ENCODE data around the gene FBXO31.

The FBXO31 gene

DNA sequence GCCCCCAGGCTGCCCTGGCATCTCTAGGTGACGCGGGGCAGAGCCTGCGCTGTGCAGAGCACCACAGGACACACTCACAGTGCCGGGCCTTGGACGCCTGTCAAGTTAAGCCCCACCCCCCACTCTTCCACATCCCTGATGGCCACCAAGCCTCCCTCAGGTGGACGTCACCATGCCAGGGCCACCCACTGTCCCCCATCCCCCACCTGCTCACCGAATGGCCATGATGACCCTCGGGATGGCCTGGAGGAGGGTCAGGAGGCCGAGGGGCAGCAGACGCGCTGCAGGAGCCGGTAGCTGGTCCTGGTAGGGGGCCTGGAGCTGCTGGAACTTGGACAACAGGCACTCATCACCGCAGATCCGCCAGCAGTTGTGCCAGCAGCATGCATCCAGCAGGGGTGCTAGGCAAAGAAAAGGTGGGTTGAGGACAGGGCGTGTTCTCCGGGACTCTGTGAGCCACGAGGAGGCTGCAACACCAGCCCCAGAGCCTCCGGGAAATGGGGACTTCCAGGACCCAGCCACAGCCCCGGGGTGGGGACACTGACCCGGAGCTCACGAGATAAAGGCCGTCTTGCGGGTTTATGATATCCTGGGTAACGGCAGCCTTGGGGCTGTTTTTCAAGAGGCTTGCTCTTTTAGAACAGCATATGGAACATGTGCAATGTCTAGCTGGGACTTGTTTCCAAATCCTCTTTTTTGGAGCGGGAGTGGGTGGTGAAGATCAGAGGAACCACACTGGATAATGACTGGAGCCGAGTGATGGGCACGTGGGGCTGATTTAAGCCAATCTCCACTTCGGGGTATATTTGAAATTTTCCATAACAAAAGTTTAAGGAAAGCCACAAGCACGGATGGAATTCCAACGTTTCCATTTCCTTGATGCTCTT is 77.8 kb downstream of the FBXO31 start:
- FAIRE-seq = no peak

DNA sequence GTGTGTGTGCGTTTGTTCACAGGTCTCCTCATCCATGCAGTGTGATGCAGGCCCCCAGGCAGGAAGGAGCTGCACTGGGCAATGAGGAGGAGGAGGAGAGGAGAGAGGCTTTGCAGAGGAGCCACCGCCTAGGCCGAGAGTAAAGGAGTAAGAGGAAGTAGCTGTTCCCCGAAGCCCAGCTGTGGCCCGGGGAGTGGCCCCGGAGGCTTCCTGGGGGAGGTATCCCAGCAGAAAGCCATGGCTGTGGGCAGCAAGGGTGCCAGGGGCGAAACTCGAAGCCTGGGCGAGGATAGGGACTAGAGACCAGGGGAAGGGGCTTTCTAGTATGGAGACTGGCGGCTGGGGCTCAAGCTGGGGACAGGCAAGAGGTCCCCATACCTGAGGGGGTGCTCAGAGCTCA is 78.6 kb downstream of the FBXO31 start:
- FAIRE-seq = no peak

DNA sequence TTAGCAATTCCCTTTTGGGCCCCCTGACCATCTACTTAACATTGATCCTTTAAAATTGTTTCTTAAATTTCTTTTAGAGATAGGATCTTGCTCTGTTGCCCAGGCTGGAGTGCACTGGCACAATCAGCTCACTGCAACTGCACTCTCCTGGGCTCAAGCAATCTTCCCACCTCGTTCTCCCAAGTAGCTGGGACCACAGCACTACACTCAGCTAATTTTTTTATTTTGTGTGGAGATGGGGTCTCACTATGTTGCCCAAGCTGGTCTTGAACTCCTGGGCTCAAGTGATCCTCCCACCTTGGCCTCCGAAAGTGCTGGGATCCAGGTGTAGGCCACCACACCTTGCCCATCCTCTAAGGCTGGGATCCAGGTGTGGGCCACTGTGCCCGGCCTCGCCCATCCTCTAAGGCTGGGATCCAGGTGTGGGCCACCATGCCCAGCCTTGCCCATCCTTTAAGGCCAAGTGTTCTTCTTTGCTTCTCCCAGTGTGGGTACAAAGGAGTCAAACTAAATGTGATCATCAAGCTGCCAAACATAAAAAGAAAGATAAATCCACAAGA is 79.5 kb downstream of the FBXO31 start:
- no peak for FAIRE-seq

DNA sequence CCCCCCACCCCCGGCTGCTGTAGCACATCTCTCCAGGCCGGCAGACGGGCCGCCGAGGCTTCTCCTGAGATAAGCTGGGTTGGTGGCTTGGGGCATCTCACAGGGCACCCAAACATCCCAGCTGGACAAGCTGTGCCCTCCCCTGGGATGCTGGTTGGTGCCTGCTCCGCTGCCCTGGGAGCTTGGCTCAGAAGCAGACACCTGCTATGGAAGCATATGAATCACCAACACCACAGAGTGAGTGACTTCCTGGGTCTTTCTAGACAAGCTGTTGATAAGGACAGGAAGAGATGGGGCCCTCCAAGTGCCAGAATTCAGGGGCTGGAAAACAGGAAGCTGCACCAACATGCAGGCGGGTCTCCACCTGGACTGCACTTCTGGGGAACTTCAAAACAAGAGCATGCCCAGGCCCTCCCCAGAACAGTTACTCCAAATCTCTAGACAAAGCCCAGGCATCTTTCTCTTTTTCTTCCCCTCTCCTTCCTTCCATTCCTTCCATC is 80.1 kb downstream of the FBXO31 start:
- FAIRE-seq = no peak

DNA sequence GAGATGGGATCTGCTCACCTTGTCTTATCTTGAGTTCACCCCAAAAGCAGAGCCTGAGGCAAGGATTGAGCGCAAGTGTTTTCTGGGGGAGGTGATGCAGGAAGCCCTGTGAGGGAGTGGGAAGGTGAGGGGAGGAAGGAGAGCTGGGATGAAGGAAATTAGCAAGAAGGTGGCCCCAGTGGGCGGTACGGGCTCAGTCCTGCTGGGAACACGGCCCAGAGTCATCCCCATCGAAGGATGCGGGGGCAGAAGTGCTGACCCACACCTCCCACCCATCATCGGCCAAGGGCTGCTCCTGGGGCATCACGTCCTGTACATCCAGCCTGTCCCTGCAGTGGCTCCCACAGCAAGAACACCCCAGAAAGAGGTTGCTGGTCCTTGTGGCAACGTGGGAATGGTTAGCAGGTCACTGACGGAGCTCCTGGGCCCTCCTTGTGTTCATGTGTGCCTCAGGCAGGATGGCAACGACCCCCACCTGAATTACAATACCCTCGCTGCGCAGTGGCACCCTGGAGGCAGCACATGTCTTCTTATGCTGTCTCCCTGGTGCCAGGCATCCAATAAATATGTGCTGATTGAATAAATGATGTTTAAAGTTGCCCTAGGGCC is 84.6 kb downstream of the FBXO31 start:
- FAIRE-seq = no peak

GRCh38 chr16:87297918-87298631 is 85.5 kb downstream of the FBXO31 start:
- no peak for FAIRE-seq

DNA sequence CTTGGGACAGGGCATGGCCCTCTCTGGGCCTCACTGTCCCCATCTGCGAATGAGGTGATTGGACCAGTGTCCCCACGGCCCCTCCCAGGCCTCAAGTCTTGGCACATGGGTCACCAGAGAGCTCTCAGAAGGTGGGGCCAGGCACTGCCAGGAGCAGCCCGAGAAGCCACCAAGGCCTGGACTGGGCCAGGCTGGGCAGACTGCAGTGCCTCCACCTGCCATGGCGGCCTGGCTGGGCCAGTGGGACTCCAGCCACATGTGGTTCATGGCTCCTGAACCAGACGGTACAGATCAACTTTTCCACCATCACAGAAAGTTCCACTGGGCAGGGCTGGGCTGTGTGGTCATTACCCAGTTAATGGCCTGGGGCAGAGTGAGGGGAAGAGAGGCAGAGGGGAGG is 86.2 kb downstream of the FBXO31 start:
- FAIRE-seq = no peak

- no peak for FAIRE-seq
These were observed 87.7 kb downstream of the FBXO31 start for GRCh38 chr16:87295661-87296531.

DNA sequence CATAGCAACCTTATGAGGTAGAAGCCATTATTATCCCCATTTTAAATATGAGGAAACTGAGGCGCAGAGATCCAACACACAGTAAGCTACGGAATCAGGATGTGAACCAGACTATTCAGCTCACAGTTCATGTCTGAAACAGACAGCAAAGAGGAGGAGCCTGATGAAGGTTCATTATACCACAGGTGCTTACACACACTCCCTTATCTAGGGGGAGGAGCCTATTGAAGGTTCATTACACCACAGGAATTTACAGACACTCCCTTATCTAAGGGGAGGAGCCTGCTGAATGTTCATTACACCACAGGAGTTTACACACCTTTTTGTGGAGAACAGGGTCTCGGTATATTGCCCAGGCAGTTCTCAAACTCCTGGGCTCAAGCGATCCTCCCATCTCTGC is 88.3 kb downstream of the FBXO31 start:
- FAIRE-seq = no peak

- no peak for FAIRE-seq
These were observed 89.6 kb downstream of the FBXO31 start for GRCh38 chr16:87293990-87294389.

GRCh38 chr16:87291944-87292343 is 91.6 kb downstream of the FBXO31 start:
- FAIRE-seq = no peak

- FAIRE-seq = no peak
These were observed 94.7 kb downstream of the FBXO31 start for GRCh38 chr16:87288753-87289362.

GRCh38 chr16:87286839-87287626 is 96.5 kb downstream of the FBXO31 start:
- no peak for FAIRE-seq

DNA sequence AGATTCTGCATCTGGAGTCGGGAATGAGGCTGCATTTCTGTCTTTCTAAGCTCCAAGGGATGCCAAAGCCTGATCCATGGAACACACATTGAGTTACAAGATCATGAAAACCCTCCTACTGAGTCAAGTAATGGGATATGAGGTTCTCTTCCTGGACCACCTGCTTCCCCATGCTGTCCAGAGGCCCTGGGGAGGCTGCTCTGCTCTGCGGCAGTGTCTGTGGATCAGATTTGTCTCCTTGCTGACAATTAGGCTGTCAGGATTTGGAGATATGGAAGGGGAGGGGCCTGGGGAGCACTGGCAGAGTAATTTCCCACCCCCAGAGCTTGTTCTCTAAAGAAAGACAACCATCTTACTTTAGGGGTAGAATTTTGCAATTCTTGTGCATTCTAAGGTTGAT is 99.4 kb downstream of the FBXO31 start:
- FAIRE-seq = no peak

GRCh38 chr16:87279094-87279658 is 104.4 kb downstream of the FBXO31 start:
- no peak for FAIRE-seq

DNA sequence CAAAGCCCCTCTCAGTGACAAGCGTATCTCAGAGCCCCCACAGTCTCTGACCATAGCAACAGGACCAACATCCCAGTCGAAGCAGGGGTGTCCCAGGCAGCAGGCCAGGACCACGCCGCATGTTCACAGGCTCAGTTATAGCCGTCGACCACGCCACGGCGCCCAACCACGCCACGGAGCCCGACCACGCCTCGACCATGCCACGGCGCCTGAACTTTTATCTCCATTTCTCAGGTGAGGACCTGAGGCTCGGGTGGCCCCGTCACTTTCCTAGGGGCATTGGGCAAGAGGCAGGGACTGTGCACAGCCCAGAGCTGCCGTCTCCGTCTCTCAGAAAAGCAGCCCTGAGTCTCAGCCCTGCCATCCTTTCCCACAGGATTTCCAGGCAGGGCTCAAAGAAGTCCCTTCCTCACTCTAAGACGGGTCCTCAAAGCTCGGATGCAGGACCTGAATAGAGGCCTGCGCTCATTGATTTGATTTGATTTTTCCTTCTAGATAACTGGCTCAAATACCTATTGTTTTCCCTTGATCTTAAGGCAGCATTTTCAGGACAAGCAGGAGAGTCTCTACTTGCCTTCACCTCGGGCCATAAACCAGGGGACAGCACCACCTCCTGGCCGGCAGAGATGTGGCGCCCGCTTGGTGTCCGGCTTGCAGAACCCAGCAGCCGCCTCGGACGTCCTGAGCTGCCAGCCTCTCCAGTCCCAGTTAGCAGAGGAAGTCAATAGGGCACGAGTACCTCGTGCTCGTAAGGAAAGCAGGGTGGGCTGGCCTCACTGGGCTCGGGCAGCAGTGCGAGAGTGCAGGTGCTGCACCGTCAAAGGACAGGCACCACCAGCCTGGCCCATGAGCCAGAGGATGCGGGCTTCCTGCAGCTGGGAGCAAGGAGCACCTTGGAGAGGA is 105.1 kb downstream of the FBXO31 start:
- peak; percentile 27 for FAIRE-seq

Data from A204.1 (cell line).